Measurements from ENCODE around the gene RNASE7.
"Not testable (repeated sequence)": the region's sequence is repeated elsewhere in the genome, so short reads cannot be mapped to it uniquely, and the experiment has no call there.

Gene RNASE7

GRCh38 chr14:21041676-21042433, at the start of gene RNASE7:
Gene RNASE7, plus strand, starts transcription at chr14:21042362. Its CDS starts 631 bp downstream, at chr14:21042993.
- DNase-seq = no peak

- no peak for DNase-seq
Observed at GRCh38 chr14:20996521-20996920, 45.6 kb upstream of the RNASE7 start.

- no peak for DNase-seq
Observed at GRCh38 chr14:20997115-20997514, 45.0 kb upstream of the RNASE7 start.

GRCh38 chr14:20997564-20997963, 44.6 kb upstream of the RNASE7 start:
- DNase-seq = no peak

- DNase-seq = no peak
Observed at GRCh38 chr14:20998139-20998538, 44.0 kb upstream of the RNASE7 start.

GRCh38 chr14:20998674-20999366, 43.3 kb upstream of the RNASE7 start, which contains the start of gene SLC39A2:
Gene SLC39A2, plus strand, starts transcription at chr14:20999293. Its CDS starts 154 bp downstream, at chr14:20999447.
- peak; percentile 73 for DNase-seq

- no peak for DNase-seq
Observed at GRCh38 chr14:20999591-20999990, 42.6 kb upstream of the RNASE7 start.

- no peak for DNase-seq
Observed at GRCh38 chr14:21001218-21001617, 40.9 kb upstream of the RNASE7 start.

- DNase-seq = no peak
Observed at GRCh38 chr14:21003788-21004346, 38.3 kb upstream of the RNASE7 start.

- DNase-seq = not testable (repeated sequence)
Observed at GRCh38 chr14:21009721-21010120, 32.4 kb upstream of the RNASE7 start.

GRCh38 chr14:21011136-21011535, 31.0 kb upstream of the RNASE7 start:
- DNase-seq = no peak

- peak; percentile 82 for DNase-seq
Observed at GRCh38 chr14:21014761-21015190, 27.4 kb upstream of the RNASE7 start.

GRCh38 chr14:21015312-21015711, 26.9 kb upstream of the RNASE7 start:
- no peak for DNase-seq

- no peak for DNase-seq
Observed at GRCh38 chr14:21016413-21017190, 25.6 kb upstream of the RNASE7 start.

GRCh38 chr14:21017528-21018245, 24.5 kb upstream of the RNASE7 start:
- no peak for DNase-seq

GRCh38 chr14:21018286-21018685, 23.9 kb upstream of the RNASE7 start:
- DNase-seq = no peak

GRCh38 chr14:21018781-21019180, 23.4 kb upstream of the RNASE7 start:
- no peak for DNase-seq

- DNase-seq = peak; percentile 41
Observed at GRCh38 chr14:21019366-21019765, 22.8 kb upstream of the RNASE7 start.

GRCh38 chr14:21020977-21021545, 21.1 kb upstream of the RNASE7 start:
- DNase-seq = no peak

GRCh38 chr14:21022686-21023085, 19.5 kb upstream of the RNASE7 start:
- no peak for DNase-seq

- no peak for DNase-seq
Observed at GRCh38 chr14:21023174-21023573, 19.0 kb upstream of the RNASE7 start.

All from fibroblast of upper back skin (primary cell).